HG03571 (cell line): ENCODE data around the gene PRL.

ENCODE experiments used
- ATAC-seq: cut with Tn5 transposase; IDR thresholded peaks from one replicate; pipeline ENCODE4 v1.9.1; 2021; ENCODE audit not compliant: unreplicated experiment

Gene PRL

DNA sequence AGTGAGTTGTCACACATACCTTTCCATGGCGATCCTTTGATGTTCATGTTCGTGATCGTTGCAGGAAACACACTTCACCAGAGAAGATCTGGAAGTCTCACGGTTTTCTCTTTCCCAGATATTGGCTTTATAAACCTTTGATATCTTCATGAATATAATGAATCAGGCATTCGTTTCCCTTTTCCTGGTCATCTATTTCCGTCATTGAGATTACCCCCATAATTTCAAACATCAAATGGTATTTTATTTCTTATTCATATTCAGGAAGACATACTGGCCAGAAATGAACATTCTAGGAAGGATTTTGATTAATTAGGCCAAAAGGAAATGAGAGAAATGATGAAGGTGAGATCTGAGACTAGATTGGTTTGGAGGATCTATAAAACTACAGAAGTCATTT is at the start of gene PRL:
PRL (minus strand) TSS at position 101 of the 400 bp plus-strand sequence; CDS start at position 47, 54 bp downstream.
- ATAC-seq = no peak

DNA sequence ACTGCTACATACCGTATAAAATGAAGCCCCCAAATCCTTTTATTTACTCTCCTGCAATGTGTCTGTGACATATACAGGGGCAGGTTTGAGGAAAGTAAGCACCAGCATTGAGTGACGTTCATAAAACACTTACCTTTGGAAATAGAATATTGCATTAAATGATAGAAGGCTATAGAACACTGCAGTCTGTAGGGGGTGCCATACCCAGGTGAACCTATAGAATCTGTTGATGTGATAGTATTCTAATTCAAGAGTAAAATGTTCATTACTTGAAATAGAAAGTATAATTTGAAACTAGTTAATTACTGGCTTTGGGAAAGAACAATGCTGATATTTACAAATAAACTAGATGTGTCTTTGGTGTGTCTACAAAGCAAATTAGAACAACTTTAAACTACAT is 47.0 kb upstream of the PRL start:
- no peak for ATAC-seq

DNA sequence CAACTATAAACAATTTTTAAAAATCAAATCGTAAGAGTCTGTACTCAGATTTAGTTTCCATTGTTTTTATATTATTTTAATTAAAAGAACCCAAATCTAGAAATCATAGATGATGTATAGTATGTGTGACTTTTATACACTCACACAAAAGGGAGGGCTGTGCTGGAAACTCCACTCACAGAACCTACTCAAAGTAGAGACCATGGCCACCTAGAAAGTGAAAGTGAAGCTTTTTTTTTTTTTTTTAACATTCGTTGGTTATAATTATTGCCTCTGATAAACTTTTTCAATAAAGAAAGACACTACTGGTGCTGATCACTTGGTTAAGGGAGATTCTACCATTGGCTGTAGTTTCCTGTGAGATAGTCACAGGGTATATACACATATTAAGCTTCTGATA is 37.9 kb upstream of the PRL start:
- no peak for ATAC-seq

DNA sequence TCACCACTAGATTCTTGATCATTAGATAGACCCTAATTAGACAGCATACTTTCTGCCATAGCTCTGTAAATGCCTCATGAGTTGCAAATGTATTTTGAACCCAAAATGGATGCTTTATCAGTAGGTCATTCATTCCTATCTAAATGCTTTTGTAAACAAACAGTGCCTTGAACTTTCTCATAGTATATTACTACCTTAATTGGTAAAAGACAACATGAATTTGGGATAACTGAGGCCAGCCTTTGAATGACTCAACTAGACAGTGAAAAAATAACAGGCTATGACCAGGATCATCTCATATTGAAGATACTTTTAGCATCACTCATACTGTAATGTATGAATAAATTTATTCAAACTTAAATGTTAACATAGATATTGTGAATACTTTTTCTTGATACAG is 37.0 kb upstream of the PRL start:
- ATAC-seq = no peak

DNA sequence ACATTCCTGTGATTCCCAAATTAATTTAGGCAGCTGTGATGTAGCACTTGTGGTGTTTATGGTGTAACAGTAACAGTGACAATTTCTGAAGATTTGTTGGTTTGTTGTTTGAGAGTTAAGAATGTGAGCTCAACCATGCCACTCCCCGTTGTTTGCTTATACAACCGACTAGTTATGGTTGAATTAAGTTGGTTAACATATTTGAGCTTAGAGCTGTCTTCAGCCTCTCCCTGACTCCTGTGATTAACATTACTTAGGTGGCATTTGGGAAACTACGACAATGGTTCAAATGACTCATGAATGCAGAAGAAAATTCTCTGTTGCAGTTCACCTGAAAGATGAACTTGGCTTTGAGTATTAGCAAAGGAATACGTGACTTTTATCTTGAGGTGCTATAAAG is 35.9 kb upstream of the PRL start:
- no peak for ATAC-seq

DNA sequence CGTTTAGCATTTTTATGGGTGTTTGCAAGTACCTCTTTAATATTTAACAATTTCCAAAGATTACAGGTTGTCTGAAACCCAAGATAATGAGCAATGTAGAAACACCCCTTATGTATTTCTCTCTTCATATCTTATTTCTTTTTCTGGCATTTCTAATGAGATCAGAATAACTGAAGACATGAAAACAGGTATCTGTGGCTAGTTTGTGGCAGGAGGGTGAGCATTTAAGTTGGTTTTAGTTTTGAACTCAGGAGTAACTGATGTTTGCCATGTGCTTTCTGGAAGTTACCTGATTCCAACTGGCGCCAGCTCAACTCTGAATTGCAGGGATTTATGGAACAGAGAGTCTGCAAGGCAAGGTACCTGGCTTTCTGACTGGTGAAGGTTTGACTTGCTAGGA is 35.4 kb upstream of the PRL start:
- no peak for ATAC-seq

DNA sequence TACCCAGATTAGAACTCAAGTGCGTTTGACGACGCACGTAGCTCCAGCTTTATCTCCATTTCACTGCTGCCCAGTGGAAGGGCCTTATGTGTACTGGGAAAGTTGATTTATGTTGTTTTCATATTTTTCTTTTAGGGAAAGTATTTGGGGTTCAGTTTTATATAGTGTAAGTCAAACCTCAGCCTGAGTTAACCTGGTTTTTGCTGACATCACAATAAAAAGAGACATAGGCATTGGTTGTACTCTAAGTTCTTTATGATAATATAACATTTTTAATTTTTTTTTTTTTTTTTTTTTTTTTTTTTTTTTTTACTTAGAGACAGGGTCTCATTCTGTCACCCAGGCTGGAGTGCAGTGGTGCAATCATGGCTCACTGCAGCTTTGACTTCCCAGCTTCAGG is 34.1 kb upstream of the PRL start:
- ATAC-seq = no peak

DNA sequence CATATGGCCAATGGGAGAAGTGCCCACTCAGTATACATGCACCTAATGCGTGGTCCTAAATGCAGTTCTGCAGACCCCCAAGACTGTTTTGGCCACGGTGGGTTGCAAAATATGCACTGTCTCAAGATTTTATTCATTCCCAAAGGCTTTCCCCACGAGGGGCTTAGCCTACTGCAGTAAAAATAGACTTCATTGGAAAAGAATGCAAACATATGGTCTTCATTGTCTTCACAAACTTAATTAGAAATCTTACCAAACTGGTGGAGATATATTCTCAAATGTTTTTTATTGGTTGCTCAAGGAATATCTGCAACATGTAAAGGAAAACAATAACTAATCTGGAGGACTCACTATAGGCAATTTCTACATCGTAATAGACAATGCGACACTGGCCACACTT is 31.6 kb upstream of the PRL start:
- no peak for ATAC-seq

DNA sequence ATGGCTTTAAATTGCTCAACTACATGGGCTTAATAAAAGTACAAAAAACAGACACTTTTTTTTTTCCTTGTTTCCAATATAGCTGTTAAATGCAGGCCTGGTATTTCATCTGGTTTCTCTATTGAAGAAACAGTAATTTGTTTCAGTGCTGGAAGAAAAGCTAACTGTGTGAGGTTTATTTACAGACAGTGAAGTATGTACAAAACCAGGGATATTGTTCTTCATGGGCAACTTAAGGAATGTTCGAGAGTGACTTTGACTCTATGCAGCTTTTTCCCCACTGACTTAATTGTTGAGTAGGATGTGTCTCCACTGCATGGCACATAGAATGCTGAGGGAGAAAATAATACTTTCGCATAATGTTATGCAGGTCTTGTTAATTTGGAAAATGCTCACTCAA is 31.0 kb upstream of the PRL start:
- no peak for ATAC-seq

DNA sequence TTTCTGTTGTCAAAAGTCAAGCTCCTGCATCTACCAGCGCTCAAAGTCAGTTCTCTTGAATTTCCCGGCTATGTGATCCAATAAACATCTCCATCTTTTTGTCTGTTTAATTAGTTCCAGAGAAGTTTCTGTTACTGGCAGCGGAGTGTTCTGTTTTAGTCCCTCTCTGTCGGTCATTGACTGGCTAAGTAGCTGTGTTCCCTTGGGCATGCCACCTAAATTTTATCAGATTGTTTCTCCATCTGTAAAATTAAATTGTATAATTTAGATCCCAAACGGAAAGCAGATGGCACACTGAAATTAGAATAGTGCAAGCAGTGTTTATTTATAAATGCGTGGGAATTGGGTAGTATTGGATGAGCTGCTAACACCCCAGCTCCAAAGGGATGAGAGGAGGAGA is 29.7 kb upstream of the PRL start:
- no peak for ATAC-seq

DNA sequence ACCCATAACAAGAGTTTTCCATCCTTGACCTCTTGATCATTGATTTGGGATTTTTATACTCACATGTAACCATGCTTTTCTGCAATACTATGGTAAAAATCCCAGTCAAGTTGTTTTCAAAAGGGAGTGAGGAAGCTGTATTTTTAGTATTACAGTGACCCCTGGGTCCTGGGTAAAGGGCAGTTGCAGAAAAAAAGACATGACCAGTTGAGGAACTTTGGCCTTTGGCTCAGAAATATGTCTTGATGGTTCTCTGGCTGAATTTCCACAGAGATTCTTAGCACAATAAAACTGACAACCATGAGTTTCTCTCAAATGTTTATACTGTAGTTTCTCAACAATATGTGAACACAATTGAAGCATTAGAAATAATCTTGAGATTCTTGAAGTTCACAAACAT is 28.6 kb upstream of the PRL start:
- no peak for ATAC-seq

DNA sequence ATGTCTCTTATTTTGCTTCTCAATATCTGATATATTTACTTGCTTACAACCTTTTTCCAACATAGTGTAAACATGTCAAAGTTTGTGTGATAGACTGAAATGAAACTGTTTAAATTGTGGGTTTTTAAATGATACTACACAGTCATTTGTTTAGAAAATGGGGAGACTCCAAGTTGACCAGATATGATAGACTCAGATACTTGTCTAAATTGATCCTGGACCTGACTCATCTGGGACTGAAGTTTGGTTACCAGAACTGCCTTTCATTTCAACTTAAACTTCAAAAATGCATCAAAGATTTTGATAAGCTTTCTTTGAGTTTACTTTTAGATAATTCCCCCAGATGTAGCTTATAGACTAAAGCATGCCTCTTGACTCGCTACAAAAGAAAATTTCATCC is 27.0 kb upstream of the PRL start:
- no peak for ATAC-seq

DNA sequence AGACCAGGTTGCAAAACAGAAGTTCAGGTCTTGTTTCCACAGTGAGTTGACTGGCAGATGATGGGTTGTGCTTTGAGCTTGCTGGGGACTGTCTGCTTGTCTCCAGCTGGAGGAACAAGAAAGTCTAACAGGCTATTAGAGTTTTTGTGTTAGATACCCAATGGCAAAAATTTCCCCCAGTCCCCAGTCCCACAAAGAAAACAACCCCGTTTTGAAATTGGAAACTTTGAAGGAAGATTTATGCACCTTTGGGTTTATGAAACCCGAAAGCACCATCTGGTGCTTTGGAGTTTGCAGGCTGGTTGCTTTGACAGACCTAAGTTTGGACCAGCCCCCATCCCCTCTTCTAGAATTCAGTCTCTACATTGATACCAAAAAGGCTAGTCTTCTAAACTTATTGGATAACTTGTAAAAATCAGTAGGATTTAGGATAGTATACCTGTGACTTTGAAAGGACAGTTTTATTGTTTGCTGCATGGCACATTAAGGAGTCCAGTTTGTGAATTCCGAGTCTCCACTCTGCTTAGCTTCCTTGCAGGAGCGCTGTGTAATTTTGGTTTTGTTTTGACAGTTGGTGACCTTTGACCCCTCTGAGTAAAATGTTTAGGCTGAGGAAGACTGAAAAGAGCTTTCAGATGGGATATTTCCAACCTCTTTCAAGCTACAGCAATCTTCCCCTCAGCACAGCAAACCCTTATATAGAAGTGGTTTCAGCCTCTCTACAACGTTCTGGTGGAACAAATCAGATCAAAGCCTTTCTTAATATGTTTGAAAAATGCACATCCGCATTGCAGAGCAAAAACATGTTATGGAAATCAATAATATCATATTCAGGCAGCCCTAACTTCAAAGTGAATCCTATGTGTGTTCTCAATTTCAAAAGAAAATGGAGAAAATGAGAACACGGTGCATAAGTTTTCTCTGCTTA is 25.5 kb upstream of the PRL start:
- no peak for ATAC-seq

DNA sequence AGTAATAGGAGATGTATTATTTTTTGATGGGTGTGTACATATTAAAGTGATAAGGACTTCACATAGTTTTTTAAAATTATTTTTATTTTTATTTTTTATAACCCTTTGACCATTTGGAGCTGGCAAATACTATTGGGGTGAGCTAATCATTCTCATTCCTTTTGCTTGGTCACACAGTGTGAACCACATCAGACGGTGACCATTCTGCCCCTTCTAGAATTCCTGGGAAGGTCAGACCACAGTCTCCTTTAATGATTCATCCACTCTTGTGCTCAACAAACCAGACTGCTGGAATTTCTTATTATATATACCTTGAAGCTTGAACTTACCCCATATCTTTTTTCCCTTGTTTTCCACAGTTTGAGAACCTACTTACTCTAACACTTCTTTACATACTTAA is 23.9 kb upstream of the PRL start:
- no peak for ATAC-seq

DNA sequence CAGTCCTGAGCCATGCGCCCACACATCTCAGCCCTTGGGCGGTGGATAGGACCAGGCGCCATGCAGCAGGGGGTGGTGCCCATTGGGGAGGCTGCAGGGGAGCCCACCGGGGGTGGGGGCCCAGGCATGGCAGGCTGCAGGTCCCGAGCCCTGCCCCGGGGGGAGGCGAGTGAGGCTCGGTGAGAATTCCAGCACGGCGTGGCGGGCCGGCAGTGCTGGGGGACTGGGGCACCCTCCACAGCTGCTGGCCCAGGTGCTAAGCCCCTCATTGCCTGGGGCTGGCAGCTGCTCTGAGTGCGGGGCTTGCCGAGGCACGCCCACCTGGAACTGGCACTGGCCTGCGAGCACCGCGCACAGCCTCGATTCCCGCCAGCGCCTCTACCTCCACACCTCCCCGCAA is 21.6 kb upstream of the PRL start:
- no peak for ATAC-seq

DNA sequence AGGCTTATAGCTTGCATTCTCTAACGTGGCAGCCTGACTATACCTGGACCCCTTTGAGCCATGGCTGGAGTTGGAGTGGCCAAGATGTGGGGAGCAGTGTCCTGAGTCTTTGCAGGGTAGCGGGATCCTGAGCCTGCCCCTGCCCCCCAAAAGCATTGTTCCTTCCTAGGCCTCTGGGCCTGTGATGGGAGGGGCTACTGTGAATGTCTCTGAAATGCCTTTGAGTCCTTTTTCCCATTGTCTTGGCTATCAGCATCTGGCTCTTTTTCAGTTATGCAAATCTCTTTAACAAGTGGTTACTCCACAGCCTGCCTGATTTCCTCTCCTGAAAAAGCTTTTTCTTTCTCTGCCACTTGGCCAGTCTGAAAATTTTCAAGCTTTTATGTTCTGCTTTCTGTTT is 17.0 kb upstream of the PRL start:
- ATAC-seq = no peak

DNA sequence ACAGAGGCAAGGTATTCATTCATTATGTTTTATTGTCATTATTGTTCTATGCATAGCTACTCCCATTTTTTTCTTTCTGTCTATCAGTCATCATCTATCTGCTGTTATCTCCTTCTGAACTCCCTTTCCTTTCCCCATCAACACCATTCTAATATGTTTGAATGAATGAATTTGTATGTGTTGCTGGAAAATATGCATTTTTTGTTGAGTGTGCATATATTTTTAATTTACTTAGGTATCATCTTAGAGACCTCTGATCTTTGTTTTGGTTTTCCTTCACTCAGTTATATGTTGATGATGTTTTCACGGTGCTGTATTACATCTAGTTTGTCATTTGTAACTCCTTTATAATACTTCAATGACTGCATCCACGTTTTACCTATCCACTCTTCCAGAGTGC is 12.1 kb upstream of the PRL start:
- no peak for ATAC-seq

DNA sequence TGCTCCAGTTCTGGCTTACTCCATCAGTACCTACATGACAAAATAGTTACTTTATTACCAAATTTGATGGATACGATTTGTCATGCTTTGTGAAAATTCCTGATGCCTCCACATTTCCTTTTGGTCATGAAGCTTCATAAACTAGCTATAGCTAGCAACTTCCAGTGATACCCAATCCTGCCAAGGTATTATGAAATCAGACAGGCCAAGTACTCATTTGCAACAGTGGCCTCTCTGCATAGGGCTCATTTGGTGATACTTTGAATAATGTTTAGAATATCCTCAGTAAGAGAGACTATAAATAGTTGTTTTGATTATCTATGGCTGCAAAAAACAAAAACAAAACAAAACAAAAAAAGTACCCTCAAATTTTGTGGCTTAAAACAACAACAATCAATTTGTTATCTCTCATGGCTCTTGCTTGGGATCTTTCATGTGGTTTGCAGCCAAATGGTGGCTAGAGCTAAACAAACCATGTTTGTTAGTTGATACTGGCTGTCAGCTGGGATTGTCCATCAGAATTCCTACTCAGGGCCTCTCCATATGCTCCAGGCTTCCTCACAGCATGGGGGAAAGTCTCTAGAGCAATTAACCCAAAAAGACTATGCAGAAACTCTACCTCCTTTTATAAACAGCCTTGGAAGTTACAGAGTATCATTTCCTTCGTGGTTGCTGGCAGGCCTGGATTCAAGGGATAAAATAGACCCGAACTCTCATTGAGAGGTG is 10.1 kb upstream of the PRL start:
- no peak for ATAC-seq

DNA sequence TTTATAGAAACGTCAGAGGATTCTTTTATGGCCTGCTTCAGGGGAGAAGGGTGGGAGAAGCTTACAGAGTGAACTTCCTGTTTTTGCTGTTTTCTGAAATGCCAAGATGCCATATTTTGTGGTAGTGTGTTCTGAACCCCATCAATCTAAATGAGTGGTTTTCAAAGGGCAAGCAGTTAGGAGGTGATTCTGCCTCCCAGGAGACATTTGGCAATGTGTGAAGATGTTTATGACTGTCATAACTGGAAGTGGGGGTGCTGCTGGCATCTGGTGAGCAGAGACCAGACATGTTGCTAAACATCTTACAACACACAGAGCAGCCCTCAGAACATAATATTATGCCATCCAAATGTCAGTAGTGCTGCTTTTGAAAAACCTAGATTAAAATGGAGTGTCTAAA is 6.0 kb upstream of the PRL start:
- ATAC-seq = no peak

DNA sequence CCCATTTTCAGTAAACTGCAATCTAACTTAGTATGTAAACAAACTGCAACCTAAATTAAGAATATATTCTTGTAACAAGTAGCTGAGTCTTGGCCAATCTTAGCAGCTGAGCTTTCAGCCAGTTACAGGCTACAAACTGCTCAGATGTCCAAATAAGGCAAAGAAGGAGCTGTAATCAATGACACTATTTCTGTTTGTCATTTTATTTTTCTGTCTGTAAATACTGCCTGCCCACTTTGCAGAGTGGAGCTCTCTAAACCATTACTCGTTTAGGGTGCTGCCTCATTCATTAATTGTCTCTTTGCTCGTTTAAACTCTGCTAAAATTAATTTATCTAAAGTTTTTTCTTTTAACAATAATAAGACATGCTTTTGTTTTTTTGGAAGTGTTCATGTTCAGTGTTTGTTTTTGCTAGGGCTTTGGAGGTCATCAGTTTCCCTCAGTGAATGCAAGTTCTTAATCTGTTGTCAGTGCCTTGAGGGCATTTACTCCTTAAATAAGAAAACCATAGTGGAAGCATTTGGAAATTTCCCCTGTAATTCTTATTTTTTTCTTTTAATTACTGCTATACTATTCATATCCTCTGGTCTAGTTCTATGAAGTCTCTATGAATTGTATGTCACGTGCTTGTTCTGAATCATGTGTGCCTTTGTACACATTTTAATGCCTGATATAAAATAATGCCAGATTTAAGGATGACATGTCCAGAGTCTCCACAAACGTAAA is 3.6 kb upstream of the PRL start:
- ATAC-seq = no peak

DNA sequence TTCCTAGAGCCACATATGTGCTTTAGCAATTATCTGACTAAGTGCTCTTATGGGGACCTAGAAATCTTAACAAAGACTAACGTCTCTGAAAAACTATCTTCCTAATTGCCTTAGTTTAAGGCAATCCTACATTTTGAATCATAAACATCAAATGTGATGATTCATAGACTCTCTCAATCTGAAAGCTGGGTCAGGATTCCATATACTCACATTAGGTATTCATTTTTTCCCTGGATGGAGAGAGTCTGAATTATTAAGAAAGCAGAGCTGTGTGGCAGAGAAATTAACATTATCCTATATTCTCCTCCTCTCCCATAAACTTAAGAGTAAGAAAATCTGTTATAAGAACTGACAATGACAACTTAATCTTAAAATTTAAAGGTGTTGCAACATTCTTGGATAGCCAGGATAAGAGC is 1.6 kb upstream of the PRL start:
- no peak for ATAC-seq

DNA sequence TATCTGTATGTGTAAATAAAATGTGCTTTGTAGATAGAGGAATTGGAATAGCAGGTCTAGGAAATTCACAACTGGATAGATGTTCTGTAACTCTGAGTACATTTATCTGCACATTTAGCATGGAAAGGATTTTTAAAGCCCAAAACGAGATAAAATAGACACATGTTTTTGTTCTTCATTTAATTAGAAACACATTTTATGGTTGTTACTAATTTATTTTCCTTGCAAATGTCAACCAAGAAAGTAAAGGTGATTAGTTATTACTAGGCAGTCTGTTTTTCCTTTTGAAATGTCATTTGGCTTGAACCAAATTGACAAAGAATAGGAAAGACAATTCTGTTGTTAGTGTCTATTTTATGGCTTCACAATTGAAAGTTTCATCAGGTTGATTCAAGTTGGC is 769 bp downstream of the PRL start:
- ATAC-seq = no peak
